ENCODE data around the gene SUFU.
A peak's percentile ranks its signal among the peaks of the same experiment; 100 is the strongest.
"Not testable (repeated sequence)": the region's sequence is repeated elsewhere in the genome, so short reads cannot be mapped to it uniquely, and the experiment has no call there.

The SUFU gene

DNA sequence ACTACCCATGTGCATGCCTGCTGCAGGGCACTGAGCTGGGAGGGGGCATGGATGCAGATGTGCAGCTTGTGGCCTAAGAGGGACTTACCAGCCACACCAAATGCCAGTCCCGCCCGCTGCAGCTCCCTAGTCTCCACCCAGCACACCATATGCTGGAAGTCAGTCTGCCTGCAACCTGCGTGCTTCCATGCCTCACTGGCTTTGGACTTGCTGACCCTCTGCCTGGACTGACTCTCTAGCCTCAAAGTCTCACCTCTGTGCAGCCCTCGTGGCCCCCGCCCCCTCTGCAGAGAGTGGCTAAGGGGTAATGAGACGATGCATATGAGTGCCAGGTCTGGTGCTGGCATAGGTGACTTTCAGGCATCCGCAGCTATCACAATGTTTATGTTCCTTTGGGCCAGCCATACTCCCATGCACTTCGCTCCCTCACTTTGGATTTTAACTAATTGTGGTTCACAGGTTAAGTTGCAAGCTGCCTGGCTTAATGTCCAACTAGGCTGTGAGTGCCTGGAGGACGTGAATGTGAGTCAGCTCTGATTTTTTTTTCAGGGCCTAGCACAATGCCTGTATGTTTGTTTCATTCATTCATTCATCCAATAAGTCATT, 162.2 kb downstream of the SUFU start:
- FAIRE-seq: peak; percentile 73
- no peak for DNase-seq (ENCODE audit: insufficient read length, low spot score)

DNA sequence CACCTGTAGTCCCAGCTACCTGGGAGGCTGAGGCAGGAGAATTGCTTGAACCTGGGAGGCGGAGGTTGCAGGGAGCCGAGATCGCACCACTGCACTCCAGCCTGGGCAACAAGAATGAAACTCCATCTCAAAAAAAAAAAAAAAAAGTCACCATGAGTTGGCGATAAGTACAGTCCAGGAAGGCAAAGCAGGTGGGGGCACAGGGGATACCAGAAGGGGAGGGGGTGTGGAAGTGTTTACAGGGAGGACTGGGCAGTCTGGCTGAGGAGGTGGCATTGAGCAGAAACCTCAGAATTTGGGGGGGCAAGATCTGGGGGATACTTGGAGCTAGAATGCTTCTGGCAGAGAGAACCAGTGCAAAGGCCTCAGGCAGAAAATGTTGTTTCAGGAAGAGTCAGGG, 163.6 kb downstream of the SUFU start:
- not testable (repeated sequence) for DNase-seq (ENCODE audit: insufficient read length, low spot score); FAIRE-seq

DNA sequence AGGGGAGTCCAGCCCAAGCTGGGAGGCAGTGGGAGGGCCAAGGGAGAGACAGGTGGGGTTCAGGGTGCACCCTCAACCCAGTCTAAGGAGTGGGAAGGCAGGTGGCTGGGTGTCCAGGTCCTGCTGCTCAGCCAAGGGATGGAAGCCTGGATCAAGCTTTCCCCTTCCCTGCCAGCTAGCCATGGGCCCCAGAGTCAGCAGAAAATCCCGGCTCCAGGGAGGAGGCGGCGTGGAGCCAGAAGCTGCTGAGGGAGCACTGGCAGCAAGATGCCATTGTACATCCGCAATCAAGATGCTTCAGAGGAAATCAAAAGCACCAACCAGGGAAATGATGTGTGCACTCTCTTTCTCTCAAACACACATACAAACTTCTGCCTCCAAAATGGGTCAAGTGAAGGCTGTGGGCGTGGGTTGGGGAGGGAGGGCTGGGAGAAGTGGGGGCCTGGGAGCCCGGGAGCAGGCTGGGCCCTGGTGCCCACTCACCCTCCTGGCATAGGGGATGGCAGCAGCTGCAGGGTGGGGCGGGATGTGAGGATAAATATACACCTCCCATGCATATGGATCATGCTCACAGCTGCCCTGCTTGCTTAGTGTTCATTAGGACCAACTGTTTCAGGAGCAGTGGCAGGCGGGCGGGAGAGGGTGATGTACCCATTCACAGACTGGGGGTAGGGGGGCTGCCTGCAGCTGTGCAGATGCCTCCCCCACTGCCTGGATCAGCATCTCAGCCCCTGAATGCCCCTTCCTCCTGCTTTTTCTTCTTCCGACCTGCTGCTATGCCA, 164.7 kb downstream of the SUFU start:
- no peak for DNase-seq (ENCODE audit: insufficient read length, low spot score)
- no peak for FAIRE-seq

DNA sequence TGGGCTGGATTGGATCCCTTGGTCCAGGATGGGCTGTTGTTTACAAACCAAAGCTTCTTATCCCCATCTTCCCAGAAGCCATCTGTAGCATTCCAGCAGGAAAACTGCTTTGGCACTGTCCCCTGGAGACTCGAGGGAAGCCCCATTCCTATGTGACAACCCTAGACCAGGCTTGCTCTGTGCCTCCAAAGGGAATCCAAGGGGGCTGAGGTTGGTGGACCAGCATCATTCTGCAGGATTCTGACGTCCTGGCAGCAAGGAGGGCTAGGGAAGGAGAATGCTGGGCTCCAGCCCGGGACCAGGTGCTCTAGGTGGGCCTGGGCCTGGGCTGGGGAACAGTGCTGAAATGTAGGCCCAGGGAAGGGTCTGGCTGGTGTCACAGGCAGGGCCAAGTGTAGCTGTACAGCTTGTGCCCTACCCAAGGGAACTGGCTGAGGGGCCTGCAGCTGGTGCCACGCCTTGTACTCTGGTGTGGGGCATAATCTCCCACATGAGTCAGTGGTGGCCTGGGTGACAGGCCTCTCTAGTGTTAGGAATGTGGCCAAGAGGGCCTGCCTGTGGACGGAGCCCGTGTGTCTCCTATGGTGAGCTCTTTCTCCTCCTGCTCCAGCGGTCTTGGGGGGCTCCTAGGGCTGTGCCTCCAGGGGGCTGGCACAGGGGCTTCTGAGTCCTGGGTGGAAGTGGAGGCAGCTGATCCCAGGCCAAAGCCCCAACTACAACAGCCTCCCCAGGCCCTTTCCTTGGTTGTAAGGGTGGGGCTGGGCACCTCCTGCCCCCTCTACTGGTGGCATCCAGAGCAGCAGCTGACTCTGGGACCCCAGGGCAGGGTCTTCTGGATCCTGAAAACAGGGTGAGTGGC, 165.7 kb downstream of the SUFU start:
- DNase-seq (ENCODE audit: insufficient read length, low spot score) (peak; percentile 36), FAIRE-seq (no peak)

DNA sequence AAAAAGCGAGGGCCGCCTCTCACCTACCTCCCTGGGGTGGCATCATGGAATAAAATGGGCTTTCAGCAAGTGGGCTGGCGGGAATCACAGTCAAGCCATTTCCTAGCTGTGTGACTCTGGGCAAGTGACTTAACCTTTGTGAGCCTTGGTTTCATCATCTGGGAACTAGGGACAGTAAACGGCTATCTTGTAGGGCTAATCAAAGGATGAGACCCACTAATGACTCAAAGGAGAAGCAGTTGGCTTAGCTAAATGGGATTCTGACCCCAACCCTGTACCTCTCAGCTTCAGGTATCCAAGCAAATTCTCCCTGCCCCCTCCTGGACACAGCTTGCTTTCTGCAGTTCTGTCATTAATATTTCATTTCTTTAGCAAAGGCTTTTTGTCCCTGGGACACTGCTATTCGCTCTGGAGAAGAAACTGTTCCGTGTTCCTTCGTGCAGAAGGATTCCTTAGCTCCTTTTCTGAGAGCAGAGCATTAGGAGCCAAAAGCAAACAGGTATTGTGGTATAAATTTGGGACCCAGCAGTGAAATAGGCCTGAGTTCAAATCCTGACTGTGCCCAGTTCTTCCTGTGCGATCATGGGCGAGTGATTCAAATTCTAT, 166.4 kb downstream of the SUFU start:
- no peak for DNase-seq (ENCODE audit: insufficient read length, low spot score)
- FAIRE-seq: no peak

- FAIRE-seq: no peak
- DNase-seq (ENCODE audit: insufficient read length, low spot score): no peak
Observed at GRCh38 chr10:102670871-102671434, 167.2 kb downstream of the SUFU start.

DNA sequence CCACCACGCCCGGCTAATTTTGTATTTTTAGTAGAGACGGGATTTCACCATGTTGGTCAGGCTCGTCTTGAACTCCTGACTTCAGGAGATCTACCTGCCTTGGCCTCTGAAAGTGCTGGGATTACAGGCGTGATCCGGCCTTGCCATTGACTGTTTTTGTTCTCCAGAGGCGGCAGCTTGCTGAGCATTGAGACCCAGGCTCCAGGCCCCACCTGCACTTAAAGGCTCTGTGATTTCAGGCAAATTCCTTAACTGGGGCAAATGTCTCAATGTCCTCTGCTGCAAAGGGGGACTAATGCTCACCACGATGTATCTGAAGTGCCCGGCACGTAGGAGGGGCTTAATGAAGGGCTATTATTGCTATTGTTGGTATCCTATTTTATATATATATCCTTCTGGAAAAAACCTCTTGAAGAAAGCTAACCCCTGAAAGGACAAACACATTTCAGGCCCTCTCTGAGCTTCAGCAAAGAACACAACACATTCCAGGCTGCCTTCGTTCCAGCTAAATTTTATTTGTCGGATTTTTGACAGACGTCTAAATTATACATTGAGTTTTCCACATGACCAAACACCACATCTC, 169.6 kb downstream of the SUFU start:
- no peak for DNase-seq (ENCODE audit: insufficient read length, low spot score)
- no peak for FAIRE-seq

DNA sequence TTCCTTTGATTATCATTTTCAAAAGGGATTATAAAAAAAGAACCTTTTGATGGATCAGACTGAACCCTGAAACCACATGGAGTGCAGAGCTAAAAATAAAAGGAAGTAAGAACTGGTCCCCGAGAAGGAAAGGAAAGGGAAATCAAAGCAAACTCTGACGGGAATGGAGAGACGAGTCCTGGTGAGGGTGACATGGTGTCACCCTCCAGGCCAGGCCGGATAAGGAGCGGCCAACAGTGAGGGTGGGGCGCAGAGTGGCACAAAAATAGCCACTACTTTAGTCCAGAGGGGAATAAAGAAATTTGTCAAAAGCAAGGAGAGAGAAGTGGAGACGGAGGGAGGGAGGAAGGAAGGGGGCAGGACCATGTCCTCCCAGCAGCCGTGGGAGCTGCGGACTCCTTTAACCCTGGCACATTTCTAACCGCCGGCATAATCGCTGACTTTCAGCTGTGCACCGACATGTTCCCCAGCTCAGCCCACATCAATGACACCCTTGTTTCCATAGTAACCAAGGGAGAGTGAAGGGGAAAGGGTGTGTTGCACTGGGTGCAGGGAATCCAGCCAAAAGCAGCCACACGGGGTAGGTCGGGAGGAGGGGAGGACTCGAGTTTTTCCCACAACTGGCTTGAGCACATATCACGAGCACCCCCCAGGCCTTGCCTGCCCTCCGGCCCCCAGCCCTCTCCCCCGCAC, 170.2 kb downstream of the SUFU start:
- FAIRE-seq: no peak
- no peak for DNase-seq (ENCODE audit: insufficient read length, low spot score)

DNA sequence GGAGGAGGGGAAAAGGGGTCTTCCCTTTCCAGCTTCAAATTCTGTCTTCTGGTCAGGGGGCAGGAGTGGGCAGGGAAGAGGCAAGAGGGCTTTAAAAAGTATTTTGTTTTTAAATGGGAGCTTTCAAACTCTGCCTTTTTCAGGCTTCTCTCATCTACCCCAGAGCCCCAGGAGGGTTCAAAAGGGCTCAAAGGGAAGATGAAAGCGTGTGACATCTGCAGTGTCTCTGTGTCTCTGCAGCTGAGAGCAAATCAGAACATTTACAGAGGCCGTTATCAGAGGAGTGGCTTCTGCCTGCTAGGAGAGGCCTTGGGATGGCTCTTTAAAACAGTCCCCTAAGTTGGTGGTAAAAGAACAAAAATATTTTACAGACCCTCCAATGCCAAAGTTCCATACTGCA, 170.8 kb downstream of the SUFU start:
- no peak for DNase-seq (ENCODE audit: insufficient read length, low spot score)
- FAIRE-seq: no peak

DNA sequence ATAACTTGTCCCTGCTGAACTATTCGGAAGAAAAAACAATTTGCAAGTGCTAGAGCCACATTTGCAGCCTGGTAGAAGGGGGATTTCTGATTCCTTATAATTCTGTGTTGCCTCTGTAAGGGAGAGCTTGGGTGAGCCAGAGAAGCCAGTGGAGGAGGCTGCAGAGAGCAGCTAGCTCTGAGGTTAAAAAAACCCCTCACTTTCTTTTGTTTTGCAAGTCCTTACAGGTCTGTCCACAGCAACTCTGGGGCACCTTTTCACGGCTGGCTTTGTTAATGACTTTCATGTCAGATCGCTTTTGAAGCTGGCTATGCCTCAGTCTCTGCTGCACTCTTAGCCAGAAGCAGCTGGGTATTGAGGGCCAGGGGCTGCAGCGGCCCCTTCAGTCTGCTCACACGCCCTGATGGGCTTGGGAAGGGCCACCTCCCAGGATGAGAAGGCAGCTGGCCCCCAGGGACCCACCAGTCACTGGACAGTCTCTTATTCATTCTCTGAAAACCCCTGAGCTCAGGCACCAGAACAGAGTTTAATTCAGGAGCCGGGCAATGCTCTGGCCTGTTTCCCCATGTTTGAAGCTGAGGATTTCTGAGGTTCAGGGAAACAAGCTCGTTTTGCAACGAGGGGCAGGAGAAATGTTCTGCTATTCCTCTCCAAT, 171.4 kb downstream of the SUFU start:
- DNase-seq (ENCODE audit: insufficient read length, low spot score): no peak
- FAIRE-seq: no peak

DNA sequence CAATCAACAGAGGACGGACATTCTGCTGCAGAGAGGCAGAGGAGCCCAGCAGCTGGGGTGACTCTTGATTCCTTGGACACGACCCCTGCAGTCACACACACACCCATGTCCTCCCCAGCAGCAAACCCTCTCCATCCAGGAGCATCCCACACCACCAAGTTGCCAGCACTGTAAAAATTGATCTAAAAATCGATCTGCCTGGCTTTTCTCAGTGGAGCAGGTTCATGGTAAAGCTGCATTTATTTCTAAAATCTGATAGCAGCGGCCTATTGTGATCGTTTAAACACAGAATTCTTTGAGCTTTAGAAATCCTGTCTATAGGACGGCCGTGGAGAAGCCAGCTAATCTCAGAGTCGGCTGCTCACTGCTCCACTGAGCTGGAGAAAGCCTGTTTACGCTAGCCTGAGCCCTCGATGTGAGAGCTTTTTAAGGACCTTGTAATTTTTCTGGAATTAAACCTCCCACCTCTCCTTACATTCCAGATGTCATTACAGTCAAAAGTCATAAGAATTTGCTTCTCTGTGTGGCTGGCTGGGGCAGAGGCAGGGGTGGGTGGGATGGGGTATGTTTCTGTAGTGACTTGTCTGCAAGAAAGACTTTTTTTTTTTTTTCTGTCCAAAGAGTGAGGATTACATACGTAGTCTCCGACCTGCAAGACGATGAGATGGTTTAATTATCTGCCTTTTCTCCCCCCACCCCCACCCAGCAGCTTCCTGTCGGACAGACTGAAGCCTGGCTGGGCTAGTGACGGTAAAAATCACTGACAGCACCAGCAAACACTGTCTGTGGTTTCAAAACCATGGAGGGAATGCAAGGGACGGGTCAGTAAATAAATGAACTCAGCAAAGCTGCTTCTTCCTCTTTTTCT, 172.1 kb downstream of the SUFU start:
- peak; percentile 71 for DNase-seq (ENCODE audit: insufficient read length, low spot score)
- FAIRE-seq: no peak

GRCh38 chr10:102676534-102677315, 173.0 kb downstream of the SUFU start:
- DNase-seq (ENCODE audit: insufficient read length, low spot score): no peak
- FAIRE-seq: no peak

- no peak for FAIRE-seq
- no peak for DNase-seq (ENCODE audit: insufficient read length, low spot score)
Observed at GRCh38 chr10:102677331-102678067, 173.7 kb downstream of the SUFU start.

DNA sequence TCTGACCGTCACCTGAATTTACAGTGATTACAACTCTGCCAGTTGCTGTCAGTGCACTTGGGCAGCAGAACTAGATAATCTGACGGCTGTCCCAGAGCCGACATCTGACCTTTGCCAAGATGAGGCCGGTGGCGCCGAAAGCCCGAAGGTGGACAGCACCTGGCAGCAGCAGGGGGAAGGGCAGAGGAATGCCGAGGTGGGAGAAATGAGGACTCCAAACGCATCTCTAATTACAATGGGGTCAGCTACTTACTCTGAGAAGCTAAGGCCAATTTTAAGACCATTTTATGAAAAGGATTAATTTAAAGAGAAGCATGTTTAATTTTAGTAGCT, 174.3 kb downstream of the SUFU start:
- DNase-seq (ENCODE audit: insufficient read length, low spot score) (no peak), FAIRE-seq (no peak)

GRCh38 chr10:102678842-102679289, 175.1 kb downstream of the SUFU start:
- FAIRE-seq (peak; percentile 4), DNase-seq (ENCODE audit: insufficient read length, low spot score) (peak; percentile 76)

DNA sequence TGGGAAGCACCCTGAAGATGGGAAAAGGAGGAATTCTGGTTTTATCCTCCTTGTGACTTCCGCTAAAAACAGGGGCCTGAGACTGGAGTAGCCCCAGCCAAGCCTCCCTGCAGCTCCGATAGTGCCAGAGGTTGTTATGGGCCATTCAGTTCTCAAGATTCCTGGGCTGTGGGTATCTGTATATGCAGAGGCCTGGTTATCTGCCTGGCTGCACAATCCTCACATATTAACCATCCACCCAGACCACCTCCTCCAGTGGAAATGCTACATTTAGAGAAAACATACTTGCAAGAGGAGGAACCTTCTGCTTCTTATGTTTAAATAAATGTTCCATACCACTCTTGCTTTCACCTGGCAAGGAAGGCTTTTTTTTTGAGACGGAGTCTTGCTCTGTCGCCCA, 175.8 kb downstream of the SUFU start:
- no peak for FAIRE-seq
- no peak for DNase-seq (ENCODE audit: insufficient read length, low spot score)

GRCh38 chr10:102681696-102682095, 177.9 kb downstream of the SUFU start:
- no peak for FAIRE-seq
- DNase-seq (ENCODE audit: insufficient read length, low spot score): no peak
